Panc1 (cell line): Measurements from ENCODE around the gene SLU7. TPM values are rescaled to one million over a fixed set of nuclear protein-coding genes. Genes with fewer than 3 reads are reported as not detected.

ENCODE experiments used
- ATAC-seq: fragments of 200-7000 bp; cut with Tn5 transposase; 2 replicates; pipeline ENCODE4 v1.9.1; 2020; ENCODE audit warnings: mild to moderate bottlenecking, moderate library complexity
- BruUV-seq: library from RNA; stranded (reverse); fragments of 400-500 nt; replicated peaks from 2 replicates; lab custom pipeline; 2021; lab: Mats Ljungman, UMichigan
- CTCF ChIA-PET: fragments of 300-600 bp; sonication (Branson Sonifier 250); formaldehyde crosslinking; loops from one replicate; lab custom pipeline; 2022; ENCODE audit warnings: antibody characterized with exemption; lab: Charles Lee
- POLR2A ChIA-PET: fragments of 300-600 bp; sonication (Branson Sonifier 250); formaldehyde crosslinking; loops from one replicate; lab custom pipeline; 2022; ENCODE audit warnings: antibody characterized with exemption; lab: Charles Lee
- DNase-seq: peaks from one replicate; pipeline ENCODE4 v3.0.0-alpha.2; 2010; ENCODE audit warnings: low read depth, low spot score
- H3K27ac ChIP-seq: 2 replicates; pipeline ENCODE4 v1.5.1; 2011; ENCODE audit warnings: mild to moderate bottlenecking, low read length, inconsistent platforms
- H3K27me3 ChIP-seq: fragments of 200-500 bp; sonication (Bioruptor generic); 2 replicates; pipeline ENCODE4 v1.6.0; 2014; ENCODE audit warnings: low read length, inconsistent platforms; ENCODE audit not compliant: control insufficient read depth, insufficient read depth
- H3K36me3 ChIP-seq: fragments of 200-500 bp; sonication (Bioruptor generic); 2 replicates; pipeline ENCODE4 v1.5.1; 2014; ENCODE audit warnings: inconsistent platforms, mild to moderate bottlenecking, low read length, moderate library complexity; ENCODE audit not compliant: control insufficient read depth, insufficient read depth
- H3K4me1 ChIP-seq: 2 replicates; pipeline ENCODE4 v1.5.1; 2011; ENCODE audit warnings: inconsistent platforms, mild to moderate bottlenecking, low read length, moderate library complexity; ENCODE audit not compliant: control insufficient read depth, insufficient read depth
- H3K4me3 ChIP-seq, 2 experiments: 2 replicates each; pipeline ENCODE4 v1.5.1; 2011 to 2012; ENCODE audit warnings: low read depth in 2 of 2, low read length in 2 of 2, mild to moderate bottlenecking in 2 of 2, inconsistent platforms in 1 of 2, moderate library complexity in 1 of 2
- H3K9me3 ChIP-seq: fragments of 200-500 bp; sonication (Bioruptor generic); 2 replicates; pipeline ENCODE4 v1.5.1; 2014; ENCODE audit warnings: low read depth, mild to moderate bottlenecking, inconsistent platforms, low read length, moderate library complexity; ENCODE audit not compliant: control insufficient read depth, insufficient read depth
- CTCF ChIP-seq: fragments of 450-650 bp; IDR thresholded peaks from 2 replicates; pipeline ENCODE4 v1.5.1; 2017; ENCODE audit warnings: mild to moderate bottlenecking
- POLR2AphosphoS5 ChIP-seq: IDR thresholded peaks from 2 replicates; pipeline ENCODE4 v1.6.1; 2012; ENCODE audit warnings: mild to moderate bottlenecking, low read depth, low read length, moderate library complexity
- REST ChIP-seq, 2 experiments: IDR thresholded peaks; 2 replicates each; pipeline ENCODE4 v1.6.1; 2011 to 2012; ENCODE audit warnings: low read depth in 2 of 2, control low read depth in 1 of 2, low read length in 1 of 2, mild to moderate bottlenecking in 1 of 2, moderate library complexity in 1 of 2; ENCODE audit not compliant: insufficient read depth in 1 of 2
- SIN3A ChIP-seq: IDR thresholded peaks from 2 replicates; pipeline ENCODE4 v1.6.1; 2012; ENCODE audit warnings: low read depth, mild to moderate bottlenecking, low read length, moderate library complexity, borderline replicate concordance; ENCODE audit not compliant: insufficient read depth
- TCF7L2 ChIP-seq: IDR thresholded peaks from 2 replicates; pipeline ENCODE4 v1.6.1; 2011; ENCODE audit warnings: mild to moderate bottlenecking, low read depth, low read length, inconsistent platforms
- in situ Hi-C: cut with HindIII; loops from 2 replicates; pipeline ENCODE4 v1.10.0; 2016; ENCODE audit warnings: low sequenced_read_pairs, low pct_unique_long_range_greater_than_20kb
- intact Hi-C: fragments of 100-400 bp; cut with micrococcal nuclease; formaldehyde crosslinking; loops from one replicate; pipeline ENCODE4 v1.10.0; 2022; ENCODE audit not compliant: unreplicated experiment
- total RNA-seq: library from RNA; stranded (reverse); gene quantifications from one replicate; pipeline ENCODE4 v1.2.1, GENCODE V29; 2021; ENCODE audit not compliant: unreplicated experiment

The SLU7 gene
- total RNA-seq, 1 experiment from 2014 or later, result 45.7 TPM

- in situ Hi-C loops (no loop called here), intact Hi-C loops (no loop called here)
- Histone ChIP-seq H3K27me3 (peaks cover 22% of the 10 kb centered on the region), H3K36me3 (no peaks in the 10 kb centered on the region), H3K4me1 (no peaks in the 10 kb centered on the region), H3K27ac (no peak overlapping the region), H3K9me3 (no peaks in the 10 kb centered on the region), H3K4me3 (no peak overlapping the region)
- CTCF ChIA-PET, result no interaction called here
- TF ChIP-seq SIN3A, result no peak
- TF ChIP-seq CTCF, result no peak
- no TSS peak for BruUV-seq
- DNase-seq (no peak), ATAC-seq (no peak)
- POLR2A ChIA-PET, result no interaction called here
Observed at GRCh38 chr5:160378330-160378729, 40.6 kb downstream of the SLU7 start.

GRCh38 chr5:160377651-160378050 lies 41.2 kb downstream of the SLU7 start:
- ChIA-PET CTCF (interaction anchor here (0.6 to 0.7 kb wide), 3 partner anchors 8 to 271 kb away, joined by 3 to 5 read pairs (median 3); no protein-coding TSS in a partner anchor), POLR2A (no interaction called here)
- intact Hi-C loops, result no loop called here
- peaks cover 22% of the 10 kb centered on the region for H3K27me3 ChIP-seq
- DNase-seq (no peak), ATAC-seq (no peak)
- no peak overlapping the region for H3K4me3 ChIP-seq
- no peaks in the 10 kb centered on the region for H3K4me1 ChIP-seq
- TF ChIP-seq CTCF (no peak), REST (IDR thresholded peaks at IDR 0.05; ENCODE audit: insufficient read depth in 1 of 2, low read depth in 2 of 2, low read length in 1 of 2) (no peak), POLR2AphosphoS5 (no peak), SIN3A (no peak), TCF7L2 (no peak)
- no TSS peak for BruUV-seq
- H3K36me3 ChIP-seq, result no peaks in the 10 kb centered on the region
- no peak overlapping the region for H3K27ac ChIP-seq
- no peaks in the 10 kb centered on the region for H3K9me3 ChIP-seq
- in situ Hi-C loops, result no loop called here
